Lung (tissue), 12 donors: Measurements from ENCODE around the gene TRPM3. TPM values are rescaled to one million over a fixed set of nuclear protein-coding genes. Genes with fewer than 3 reads are reported as not detected.

Experiments used
- ATAC-seq: fragments of 200-7000 bp; cut with Tn5 transposase; one replicate; pipeline ENCODE4 v1.9.1; 2020; ENCODE audit warnings: moderate number of reproducible peaks; ENCODE audit not compliant: insufficient read depth, low FRiP score
- DNase-seq, 3 donors: peaks; one replicate each; pipeline ENCODE4 v3.0.0-alpha.2; 2013 to 2017
- H3K27ac ChIP-seq, 2 donors: one replicate each; pipeline ENCODE4 v1.5.1; 2013; ENCODE audit warnings: mild to moderate bottlenecking in 2 of 2, moderate library complexity in 2 of 2, control low read depth in 1 of 2, inconsistent platforms in 1 of 2, low read depth in 1 of 2, low read length in 1 of 2
- H3K27me3 ChIP-seq, 3 donors: one replicate each; pipeline ENCODE4 v1.5.1; 2013; ENCODE audit warnings: low read length in 2 of 3; ENCODE audit not compliant: control insufficient read depth in 3 of 3, insufficient read depth in 3 of 3
- H3K36me3 ChIP-seq, 4 donors: one replicate each; pipeline ENCODE4 v1.5.1; 2013; ENCODE audit warnings: low read length in 4 of 4, mild to moderate bottlenecking in 1 of 4, moderate library complexity in 1 of 4; ENCODE audit not compliant: control insufficient read depth in 4 of 4, insufficient read depth in 4 of 4
- H3K4me1 ChIP-seq, 5 donors: one replicate each; pipeline ENCODE4 v1.5.1; 2013; ENCODE audit warnings: low read length in 5 of 5, mild to moderate bottlenecking in 2 of 5, moderate library complexity in 1 of 5; ENCODE audit not compliant: control insufficient read depth in 5 of 5, insufficient read depth in 5 of 5
- H3K4me3 ChIP-seq: one replicate; pipeline ENCODE4 v1.5.1; 2013; ENCODE audit warnings: mild to moderate bottlenecking, control low read depth, moderate library complexity
- H3K9ac ChIP-seq, 2 donors: one replicate each; pipeline ENCODE4 v1.5.1; 2013; ENCODE audit warnings: low read length in 2 of 2, control low read depth in 1 of 2; ENCODE audit not compliant: insufficient read depth in 1 of 2
- H3K9me3 ChIP-seq, 4 donors: one replicate each; pipeline ENCODE4 v1.5.1; 2013; ENCODE audit warnings: low read length in 3 of 4, mild to moderate bottlenecking in 1 of 4, moderate library complexity in 1 of 4; ENCODE audit not compliant: control insufficient read depth in 4 of 4, insufficient read depth in 3 of 4
- WGBS, 2 donors: extraction: QIAGEN DNeasy Blood & Tissue Kit; methylation state at CpG; one replicate each; pipeline ENCODE4 v1.1.7; 2013; 5-methylcytosine and 5-hydroxymethylcytosine counted together
- polyA plus RNA-seq, 2 donors: library from polyadenylated mRNA; stranded (reverse); fragments of 200-250 nt; gene quantifications; one replicate each; pipeline ENCODE4 v1.2.1, GENCODE V29; 2013
- total RNA-seq, 2 donors: library from RNA; depleted of rRNA in 1 of 2; stranded (reverse); fragments of >200 nt in 1 of 2; gene quantifications; one replicate each; pipeline ENCODE4 v1.2.1, GENCODE V29; 2014 to 2021
- TF ChIP-seq, protein P1 (sequence below): IDR thresholded peaks from 2 replicates; pipeline ENCODE4 v1.5.1; 2012; ENCODE audit warnings: mild to moderate bottlenecking; ENCODE audit errors: control extremely low read depth, extremely low read depth
- donor health status: control.
- donor health status: control.
- donor health status: Bipolar disorder and iron deficiency.
- donor health status: healthy.
- donor health status: DM: yes; HTN: yes; CAD: no.

Gene TRPM3
- total and polyA plus RNA-seq, 4 donors: 0.02 to 1.4 (median 0.49) TPM; not detected in 1

DNA sequence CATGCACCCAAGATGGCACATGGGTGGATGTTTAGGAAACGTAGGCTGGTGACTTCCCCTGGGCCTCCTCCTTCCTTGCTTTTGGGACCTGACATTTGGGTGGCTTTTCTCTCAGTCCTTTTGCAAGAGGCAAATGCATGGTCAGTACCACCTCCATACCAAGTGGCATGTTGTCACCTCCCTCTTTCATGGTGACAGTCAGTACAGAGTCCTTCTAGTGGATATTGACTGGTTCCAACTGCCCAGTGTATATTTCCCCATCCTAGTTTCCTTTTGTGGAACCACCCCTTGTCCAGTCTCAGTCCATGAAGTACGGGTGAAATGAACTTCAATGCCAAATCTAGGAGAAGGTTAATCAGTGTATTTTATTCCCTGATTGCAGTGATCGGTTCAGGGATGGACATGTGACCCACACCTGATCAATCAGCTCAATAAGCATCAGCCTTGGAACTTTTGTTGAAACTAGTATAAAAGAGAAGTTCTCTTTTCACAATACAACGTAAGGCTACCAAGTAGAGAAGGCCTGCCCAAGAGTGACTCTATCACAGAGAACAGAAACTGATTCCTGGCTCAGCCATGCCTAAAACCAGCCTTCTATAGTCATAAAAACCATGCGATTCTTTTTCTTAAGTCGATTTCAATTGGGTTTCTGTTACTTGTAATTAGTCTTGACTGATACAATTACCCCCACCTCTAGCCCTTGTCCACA, 563.6 kb downstream of the TRPM3 start:
- Histone ChIP-seq H3K27ac (no peak overlapping the region), H3K4me3 (no peak overlapping the region), H3K9me3 (no peaks in the 10 kb centered on the region), H3K4me1 (peaks cover 4 to 23% (median 8%) of the 10 kb centered on the region in 5 donors), H3K36me3 (no peaks in the 10 kb centered on the region), H3K27me3 (no peaks in the 10 kb centered on the region), H3K9ac (no peak overlapping the region)
- no peak for ATAC-seq
- no peak for DNase-seq
- TF ChIP-seq, protein P1, sequence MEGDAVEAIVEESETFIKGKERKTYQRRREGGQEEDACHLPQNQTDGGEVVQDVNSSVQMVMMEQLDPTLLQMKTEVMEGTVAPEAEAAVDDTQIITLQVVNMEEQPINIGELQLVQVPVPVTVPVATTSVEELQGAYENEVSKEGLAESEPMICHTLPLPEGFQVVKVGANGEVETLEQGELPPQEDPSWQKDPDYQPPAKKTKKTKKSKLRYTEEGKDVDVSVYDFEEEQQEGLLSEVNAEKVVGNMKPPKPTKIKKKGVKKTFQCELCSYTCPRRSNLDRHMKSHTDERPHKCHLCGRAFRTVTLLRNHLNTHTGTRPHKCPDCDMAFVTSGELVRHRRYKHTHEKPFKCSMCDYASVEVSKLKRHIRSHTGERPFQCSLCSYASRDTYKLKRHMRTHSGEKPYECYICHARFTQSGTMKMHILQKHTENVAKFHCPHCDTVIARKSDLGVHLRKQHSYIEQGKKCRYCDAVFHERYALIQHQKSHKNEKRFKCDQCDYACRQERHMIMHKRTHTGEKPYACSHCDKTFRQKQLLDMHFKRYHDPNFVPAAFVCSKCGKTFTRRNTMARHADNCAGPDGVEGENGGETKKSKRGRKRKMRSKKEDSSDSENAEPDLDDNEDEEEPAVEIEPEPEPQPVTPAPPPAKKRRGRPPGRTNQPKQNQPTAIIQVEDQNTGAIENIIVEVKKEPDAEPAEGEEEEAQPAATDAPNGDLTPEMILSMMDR: no peak
- WGBS, 2 donors: 69 to 71% methylated on average over 6 of the region's 6 CpGs

DNA sequence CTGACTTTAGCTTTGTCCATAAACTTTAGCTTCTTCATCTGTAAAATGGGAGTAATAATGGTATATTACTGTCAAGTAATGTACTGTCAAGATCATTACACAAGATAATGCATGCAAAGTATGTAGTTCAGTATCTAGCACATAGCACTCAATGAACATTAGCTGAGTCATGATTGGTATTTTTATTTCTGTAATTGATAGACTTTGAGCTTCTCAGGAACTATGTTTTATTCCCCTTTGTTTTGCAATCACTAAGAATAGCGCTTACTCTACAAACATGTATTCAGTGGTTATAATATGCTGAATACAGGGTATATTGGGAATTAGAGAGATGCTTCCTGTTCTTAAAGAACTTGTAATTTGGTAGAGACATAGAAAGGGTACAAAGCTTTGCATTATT, 564.6 kb downstream of the TRPM3 start:
- Histone ChIP-seq H3K9me3 (no peaks in the 10 kb centered on the region), H3K27ac (no peak overlapping the region), H3K9ac (no peak overlapping the region), H3K4me3 (no peak overlapping the region), H3K4me1 (peaks cover 4 to 21% (median 7%) of the 10 kb centered on the region in 5 donors), H3K27me3 (no peaks in the 10 kb centered on the region), H3K36me3 (no peaks in the 10 kb centered on the region)
- 88 to 97% methylated on average over 1 of the region's 1 CpG for WGBS, 2 donors
- no peak for DNase-seq
- TF ChIP-seq, protein P1: no peak
- no peak for ATAC-seq

DNA sequence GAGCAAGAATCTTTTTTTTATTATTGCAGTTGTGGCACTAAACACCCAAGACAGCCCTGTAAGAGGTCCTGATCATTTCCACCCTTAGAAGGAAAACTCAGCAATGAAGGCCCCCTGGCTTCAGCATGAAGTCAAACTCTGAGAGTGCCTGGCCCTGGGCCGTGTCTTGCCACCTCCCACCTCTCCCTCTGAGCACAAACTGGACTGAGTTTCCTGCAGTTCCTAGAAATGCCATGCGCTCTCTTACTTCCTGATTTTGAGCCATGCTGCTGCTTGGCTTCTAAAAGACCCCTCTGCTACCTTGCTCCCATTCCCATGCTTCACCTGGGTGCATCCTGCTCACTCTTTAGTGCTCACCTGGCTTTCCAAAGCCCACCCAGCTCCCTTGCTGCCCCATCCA, 566.5 kb downstream of the TRPM3 start:
- no peak for ATAC-seq
- TF ChIP-seq, protein P1: no peak
- Histone ChIP-seq H3K27ac (peak overlapping the region in 1 of 2 donors; percentile 69), H3K9me3 (no peaks in the 10 kb centered on the region), H3K36me3 (no peaks in the 10 kb centered on the region), H3K4me3 (no peak overlapping the region), H3K9ac (no peak overlapping the region), H3K27me3 (no peaks in the 10 kb centered on the region), H3K4me1 (peaks cover 0 to 16% (median 7%) of the 10 kb centered on the region in 5 donors)
- 35 to 57% methylated on average over 2 of the region's 2 CpGs for WGBS, 2 donors
- DNase-seq: no peak
